Sigmoid colon (tissue), 4 donors: ENCODE measurements around the gene CCDC85A.

Experiments
- CTCF ChIP-seq, 4 experiments: fragments of 450-650 bp in 3 of 4; fragments of 200-600 bp in 1 of 4; IDR thresholded peaks; one replicate each; pipeline ENCODE4 v1.5.1; 2016 to 2019; ENCODE audit warnings: antibody characterized with exemption in 4 of 4, mild to moderate bottlenecking in 3 of 4, moderate library complexity in 2 of 4
- POLR2AphosphoS5 ChIP-seq, 4 donors: sonication (generic); formaldehyde crosslinking; IDR thresholded peaks; one replicate each; pipeline ENCODE4 v1.6.1; 2017; ENCODE audit warnings: antibody characterized with exemption in 4 of 4

GRCh38 chr2:56314371-56314770, 130.6 kb downstream of the CCDC85A start:
- TF ChIP-seq POLR2AphosphoS5 (IDR thresholded peaks at IDR 0.05) (no peak), CTCF (IDR thresholded peaks at IDR 0.05) (no peak)
